ENCODE measurements around the gene ARG2. TPM values are rescaled to one million over a fixed set of nuclear protein-coding genes. Genes with fewer than 3 reads are reported as not detected.

The ARG2 gene
- total RNA-seq, 1 experiment from 2014 or later = 1.1 TPM

GRCh38 chr14:67644428-67644827 lies 24.7 kb downstream of the ARG2 start:
- no peaks in the 10 kb centered on the region for H4K20me1 ChIP-seq (ENCODE audit: low read length)
- BruUV-seq (replicated peaks) = no TSS peak
- ChIA-PET POLR2A (ENCODE audit: unreplicated experiment) (interaction anchor here (0.7 kb wide), 1 partner anchor 29 kb away, joined by 3 read pairs; no protein-coding TSS in a partner anchor), CTCF (no interaction called here)
- H3K9me2 ChIP-seq (replicated peaks; ENCODE audit: low read length) = no peaks in the 10 kb centered on the region
- H3K27ac ChIP-seq (ENCODE audit: low read length) = no peak overlapping the region
- no peak overlapping the region for H3K4me3 ChIP-seq (ENCODE audit: low read length)
- DNase-seq (no peak), ATAC-seq (no peak)
- no peak overlapping the region for H3K4me2 ChIP-seq (ENCODE audit: low read length)
- H2AFZ ChIP-seq (ENCODE audit: low read length) = no peak overlapping the region
- no peaks in the 10 kb centered on the region for H3K27me3 ChIP-seq (ENCODE audit: low read length)
- no peak overlapping the region for H3K9ac ChIP-seq (ENCODE audit: low read length)
- no peaks in the 10 kb centered on the region for H3F3A ChIP-seq (ENCODE audit: low read length, unreplicated experiment)
- TF ChIP-seq CTCF (conservative IDR thresholded peaks at IDR 0.05; ENCODE audit: low read depth, low read length) (no peak), EZH2phosphoT487 (IDR thresholded peaks at IDR 0.05; ENCODE audit: borderline replicate concordance, low read length) (no peak), EZH2 (IDR thresholded peaks at IDR 0.05; ENCODE audit: low read length, unreplicated experiment) (no peak)
- no peaks in the 10 kb centered on the region for H3K79me2 ChIP-seq (ENCODE audit: low read length)
- H3K4me1 ChIP-seq (ENCODE audit: insufficient read depth, low read length) = no peaks in the 10 kb centered on the region
- intact Hi-C loops (cut with micrococcal nuclease) = no loop called here
- peaks cover 13% of the 10 kb centered on the region for H3K36me3 ChIP-seq (ENCODE audit: low read depth, low read length)
- H3K9me3 ChIP-seq (ENCODE audit: low read length) = no peaks in the 10 kb centered on the region

- Histone ChIP-seq H3K79me2 (ENCODE audit: low read length) (no peaks in the 10 kb centered on the region), H3K27me3 (ENCODE audit: low read length) (no peaks in the 10 kb centered on the region), H2AFZ (ENCODE audit: low read length) (no peak overlapping the region), H3K27ac (ENCODE audit: low read length) (no peak overlapping the region), H3K36me3 (ENCODE audit: low read depth, low read length) (peaks cover 23% of the 10 kb centered on the region), H3K9me3 (ENCODE audit: low read length) (no peaks in the 10 kb centered on the region), H3K4me3 (ENCODE audit: low read length) (no peak overlapping the region), H3K9me2 (replicated peaks; ENCODE audit: low read length) (no peaks in the 10 kb centered on the region), H3K4me1 (ENCODE audit: insufficient read depth, low read length) (no peaks in the 10 kb centered on the region), H4K20me1 (ENCODE audit: low read length) (no peaks in the 10 kb centered on the region), H3F3A (ENCODE audit: low read length, unreplicated experiment) (no peaks in the 10 kb centered on the region), H3K4me2 (ENCODE audit: low read length) (no peak overlapping the region), H3K9ac (ENCODE audit: low read length) (no peak overlapping the region)
- intact Hi-C loops (cut with micrococcal nuclease) = no loop called here
- ChIA-PET POLR2A (ENCODE audit: unreplicated experiment) (no interaction called here), CTCF (no interaction called here)
- no TSS peak for BruUV-seq (replicated peaks)
- TF ChIP-seq CTCF (conservative IDR thresholded peaks at IDR 0.05; ENCODE audit: low read depth, low read length) = no peak
- TF ChIP-seq EZH2phosphoT487 (IDR thresholded peaks at IDR 0.05; ENCODE audit: borderline replicate concordance, low read length) = no peak
- TF ChIP-seq EZH2 (IDR thresholded peaks at IDR 0.05; ENCODE audit: low read length, unreplicated experiment) = no peak
- ATAC-seq (no peak), DNase-seq (no peak)
These were observed 25.7 kb downstream of the ARG2 start for GRCh38 chr14:67645414-67645813.

GRCh38 chr14:67646131-67646530 lies 26.4 kb downstream of the ARG2 start:
- Histone ChIP-seq H3K4me2 (ENCODE audit: low read length) (no peak overlapping the region), H3F3A (ENCODE audit: low read length, unreplicated experiment) (no peaks in the 10 kb centered on the region), H3K9me2 (replicated peaks; ENCODE audit: low read length) (no peaks in the 10 kb centered on the region), H4K20me1 (ENCODE audit: low read length) (no peaks in the 10 kb centered on the region), H2AFZ (ENCODE audit: low read length) (no peak overlapping the region), H3K27me3 (ENCODE audit: low read length) (no peaks in the 10 kb centered on the region), H3K36me3 (ENCODE audit: low read depth, low read length) (peaks cover 30% of the 10 kb centered on the region), H3K9me3 (ENCODE audit: low read length) (no peaks in the 10 kb centered on the region), H3K79me2 (ENCODE audit: low read length) (no peaks in the 10 kb centered on the region), H3K9ac (ENCODE audit: low read length) (no peak overlapping the region), H3K4me1 (ENCODE audit: insufficient read depth, low read length) (no peaks in the 10 kb centered on the region), H3K27ac (ENCODE audit: low read length) (no peak overlapping the region), H3K4me3 (ENCODE audit: low read length) (no peak overlapping the region)
- POLR2A ChIA-PET (ENCODE audit: unreplicated experiment) = no interaction called here
- CTCF ChIA-PET = no interaction called here
- intact Hi-C loops (cut with micrococcal nuclease) = no loop called here
- no TSS peak for BruUV-seq (replicated peaks)
- DNase-seq (no peak), ATAC-seq (no peak)
- TF ChIP-seq EZH2phosphoT487 (IDR thresholded peaks at IDR 0.05; ENCODE audit: borderline replicate concordance, low read length) (no peak), EZH2 (IDR thresholded peaks at IDR 0.05; ENCODE audit: low read length, unreplicated experiment) (no peak), CTCF (conservative IDR thresholded peaks at IDR 0.05; ENCODE audit: low read depth, low read length) (no peak)
